H9 (cell line): ENCODE data around the gene ASPSCR1. TPM values are rescaled to one million over a fixed set of nuclear protein-coding genes. Genes with fewer than 3 reads are reported as not detected.

Experiments
- DNase-seq: peaks from one replicate; pipeline ENCODE4 v3.0.0-alpha.2; 2017
- H2AFZ ChIP-seq: one replicate; pipeline ENCODE4 v1.6.1; 2013; ENCODE audit warnings: mild to moderate bottlenecking, low read length, control low read depth, moderate library complexity
- H2AK5ac ChIP-seq: 2 replicates; pipeline ENCODE4 v1.6.1; 2013; ENCODE audit warnings: low read length, control low read depth, mixed read lengths; ENCODE audit not compliant: insufficient read length
- H2BK120ac ChIP-seq: one replicate; pipeline ENCODE4 v1.6.1; 2013; ENCODE audit warnings: low read depth, mild to moderate bottlenecking, low read length, control low read depth, inconsistent platforms; ENCODE audit not compliant: poor library complexity, severe bottlenecking
- H2BK12ac ChIP-seq: 2 replicates; pipeline ENCODE4 v1.6.1; 2013; ENCODE audit warnings: low read length, control low read depth, mixed read lengths, low read depth; ENCODE audit not compliant: insufficient read length
- H2BK15ac ChIP-seq: 2 replicates; pipeline ENCODE4 v1.6.1; 2013; ENCODE audit warnings: low read depth, low read length, control low read depth
- H2BK20ac ChIP-seq: one replicate; pipeline ENCODE4 v1.6.1; 2013; ENCODE audit warnings: low read depth, mild to moderate bottlenecking, low read length, control low read depth, inconsistent platforms; ENCODE audit not compliant: poor library complexity, severe bottlenecking
- H2BK5ac ChIP-seq: 2 replicates; pipeline ENCODE4 v1.6.1; 2013; ENCODE audit warnings: low read length, control low read depth, mixed read lengths; ENCODE audit not compliant: insufficient read length
- H3K14ac ChIP-seq: 2 replicates; pipeline ENCODE4 v1.6.1; 2013; ENCODE audit warnings: low read length, control low read depth; ENCODE audit not compliant: insufficient read depth
- H3K18ac ChIP-seq: 2 replicates; pipeline ENCODE4 v1.6.1; 2013; ENCODE audit warnings: low read depth, mild to moderate bottlenecking, mixed read lengths, low read length, control low read depth; ENCODE audit not compliant: insufficient read length
- H3K23ac ChIP-seq: 2 replicates; pipeline ENCODE4 v1.6.1; 2013; ENCODE audit warnings: low read length, control low read depth, mixed read lengths, low read depth; ENCODE audit not compliant: insufficient read length
- H3K23me2 ChIP-seq: 2 replicates; pipeline ENCODE4 v1.6.1; 2013; ENCODE audit warnings: low read depth, mild to moderate bottlenecking, mixed read lengths, low read length, control low read depth; ENCODE audit not compliant: insufficient read length, poor library complexity, severe bottlenecking
- H3K27ac ChIP-seq: 2 replicates; pipeline ENCODE4 v1.5.1; 2013; ENCODE audit warnings: low read length, control low read depth, mixed read lengths, low read depth; ENCODE audit not compliant: insufficient read length
- H3K27me3 ChIP-seq: 2 replicates; pipeline ENCODE4 v1.6.1; 2013; ENCODE audit warnings: low read length, control low read depth, inconsistent platforms; ENCODE audit not compliant: insufficient read depth
- H3K4ac ChIP-seq: 2 replicates; pipeline ENCODE4 v1.6.1; 2013; ENCODE audit warnings: low read depth, mild to moderate bottlenecking, control low read depth, inconsistent platforms, low read length, moderate library complexity
- H3K4me1 ChIP-seq: 2 replicates; pipeline ENCODE4 v1.6.1; 2013; ENCODE audit warnings: low read length, control low read depth, inconsistent platforms; ENCODE audit not compliant: insufficient read depth
- H3K4me2 ChIP-seq: 2 replicates; pipeline ENCODE4 v1.6.1; 2013; ENCODE audit warnings: low read length, control low read depth, mixed read lengths; ENCODE audit not compliant: insufficient read length, insufficient read depth
- H3K56ac ChIP-seq: 2 replicates; pipeline ENCODE4 v1.6.1; 2013; ENCODE audit warnings: low read depth, mild to moderate bottlenecking, mixed read lengths, low read length, control low read depth; ENCODE audit not compliant: insufficient read length
- H3K79me1 ChIP-seq: 2 replicates; pipeline ENCODE4 v1.6.1; 2013; ENCODE audit warnings: low read depth, mild to moderate bottlenecking, moderate library complexity, low read length, control low read depth, inconsistent platforms; ENCODE audit not compliant: insufficient read depth, poor library complexity, severe bottlenecking
- H3K79me2 ChIP-seq: 2 replicates; pipeline ENCODE4 v1.6.1; 2013; ENCODE audit warnings: low read length, control low read depth, inconsistent platforms; ENCODE audit not compliant: insufficient read depth
- H3K9ac ChIP-seq: 2 replicates; pipeline ENCODE4 v1.6.1; 2013; ENCODE audit warnings: low read length, control low read depth, mixed read lengths; ENCODE audit not compliant: insufficient read length; ENCODE audit errors: extremely low read depth
- H3K9me3 ChIP-seq: one replicate; pipeline ENCODE4 v1.6.1; 2013; ENCODE audit warnings: low read depth, low read length, inconsistent platforms; ENCODE audit not compliant: control insufficient read depth
- H3T11ph ChIP-seq: one replicate; pipeline ENCODE4 v1.6.1; 2013; ENCODE audit warnings: mild to moderate bottlenecking, low read length, control low read depth, inconsistent platforms
- H4K20me1 ChIP-seq: one replicate; pipeline ENCODE4 v1.6.1; 2013; ENCODE audit not compliant: control insufficient read depth, insufficient read length, insufficient read depth
- H4K5ac ChIP-seq: 2 replicates; pipeline ENCODE4 v1.6.1; 2013; ENCODE audit warnings: low read depth, mild to moderate bottlenecking, mixed read lengths, low read length, control low read depth; ENCODE audit not compliant: insufficient read length
- H4K8ac ChIP-seq: replicated peaks from 2 replicates; pipeline ENCODE4 v1.6.1; 2013; ENCODE audit warnings: low read length, control low read depth, mixed read lengths, low read depth; ENCODE audit not compliant: insufficient read length
- H4K91ac ChIP-seq: 2 replicates; pipeline ENCODE4 v1.6.1; 2013; ENCODE audit warnings: low read depth, mild to moderate bottlenecking, moderate library complexity, mixed read lengths, low read length, control low read depth; ENCODE audit not compliant: insufficient read length
- H3K27ac Mint-ChIP-seq, 3 experiments: 2 replicates in 2 of 3; 3 replicates in 1 of 3; pipeline ENCODE4 v1.8.0; 2020 to 2021; ENCODE audit warnings: mixed read lengths in 3 of 3, mild to moderate bottlenecking in 1 of 3, moderate library complexity in 1 of 3
- H3K27me3 Mint-ChIP-seq: 2 replicates; pipeline ENCODE4 v1.8.0; 2021; ENCODE audit warnings: low read depth, mild to moderate bottlenecking, moderate library complexity, mixed read lengths
- H3K36me3 Mint-ChIP-seq, 3 experiments: 2 replicates in 2 of 3; 3 replicates in 1 of 3; pipeline ENCODE4 v1.8.0; 2020 to 2021; ENCODE audit warnings: low read depth in 3 of 3, mixed read lengths in 3 of 3; ENCODE audit not compliant: insufficient read depth in 1 of 3
- H3K4me1 Mint-ChIP-seq, 2 experiments: 2 replicates each; pipeline ENCODE4 v1.8.0; 2020; ENCODE audit warnings: mixed read lengths in 2 of 2
- H3K4me3 Mint-ChIP-seq, 2 experiments: 2 replicates in 1 of 2; 3 replicates in 1 of 2; pipeline ENCODE4 v1.8.0; 2020 to 2021; ENCODE audit warnings: mild to moderate bottlenecking in 2 of 2, mixed read lengths in 2 of 2, moderate library complexity in 1 of 2
- H3K9me3 Mint-ChIP-seq, 2 experiments: 2 replicates in 1 of 2; 3 replicates in 1 of 2; pipeline ENCODE4 v1.8.0; 2020; ENCODE audit warnings: mild to moderate bottlenecking in 2 of 2, mixed read lengths in 2 of 2, moderate library complexity in 1 of 2
- CTCF ChIP-seq: fragments of 200-600 bp; sonication (generic); conservative IDR thresholded peaks from 3 replicates; pipeline ENCODE4 v1.8.0; 2021; ENCODE audit warnings: antibody characterized with exemption, mild to moderate bottlenecking
- WGBS: extraction: QIAGEN DNeasy Blood & Tissue Kit; methylation state at CpG from one replicate; pipeline ENCODE4 v1.1.7; 2013; ENCODE audit warnings: missing lambda C conversion rate, low lambda C conversion rate, mixed read lengths; ENCODE audit not compliant: insufficient read length; ENCODE audit errors: extremely low coverage; 5-methylcytosine and 5-hydroxymethylcytosine counted together
- total RNA-seq: library from RNA; stranded (reverse); gene quantifications from 2 replicates; pipeline ENCODE4 v1.2.1, GENCODE V29; 2021

Gene ASPSCR1
- total RNA-seq, 1 experiment from 2014 or later: 50.9 TPM

GRCh38 chr17:82007228-82007494 lies 29.7 kb downstream of the ASPSCR1 start:
- Histone ChIP-seq H4K5ac (no peak overlapping the region), H2AFZ (no peak overlapping the region), H3K23me2 (no peaks in the 10 kb centered on the region), H2BK120ac (no peak overlapping the region), H4K8ac (no peak overlapping the region), H3K9ac (no peak overlapping the region), H3K4me2 (no peak overlapping the region), H3K4ac (no peak overlapping the region), H3K14ac (no peak overlapping the region), H2BK5ac (no peak overlapping the region), H3K79me1 (no peaks in the 10 kb centered on the region), H2BK15ac (no peak overlapping the region), H2BK20ac (no peak overlapping the region), H3K27ac (no peak overlapping the region), H2AK5ac (no peak overlapping the region), H2BK12ac (no peak overlapping the region), H3T11ph (no peak overlapping the region), H3K23ac (no peak overlapping the region), H3K18ac (no peak overlapping the region), H4K20me1 (no peaks in the 10 kb centered on the region), H3K9me3 (no peaks in the 10 kb centered on the region), H3K4me1 (no peaks in the 10 kb centered on the region), H3K27me3 (no peaks in the 10 kb centered on the region), H3K56ac (no peak overlapping the region), H3K79me2 (no peaks in the 10 kb centered on the region), H4K91ac (no peak overlapping the region)
- no peak for DNase-seq
- no CpG with 5 or more reads among the region's 6 CpGs for WGBS
- H3K4me3 Mint-ChIP-seq: no peak overlapping the region
- TF ChIP-seq CTCF: no peak
- no peaks in the 10 kb centered on the region; the same call in 1 of the 2 replicates for H3K27me3 Mint-ChIP-seq
- no peaks in the 10 kb centered on the region for H3K36me3 Mint-ChIP-seq
- no peak overlapping the region for H3K27ac Mint-ChIP-seq
- no peaks in the 10 kb centered on the region for H3K4me1 Mint-ChIP-seq
- H3K9me3 Mint-ChIP-seq: no peaks in the 10 kb centered on the region
